ENCODE data around the gene LCP2. TPM values are rescaled to one million over a fixed set of nuclear protein-coding genes. Genes with fewer than 3 reads are reported as not detected.

LCP2 gene
- total RNA-seq, 1 experiment from 2014 or later: 0.61 TPM

DNA sequence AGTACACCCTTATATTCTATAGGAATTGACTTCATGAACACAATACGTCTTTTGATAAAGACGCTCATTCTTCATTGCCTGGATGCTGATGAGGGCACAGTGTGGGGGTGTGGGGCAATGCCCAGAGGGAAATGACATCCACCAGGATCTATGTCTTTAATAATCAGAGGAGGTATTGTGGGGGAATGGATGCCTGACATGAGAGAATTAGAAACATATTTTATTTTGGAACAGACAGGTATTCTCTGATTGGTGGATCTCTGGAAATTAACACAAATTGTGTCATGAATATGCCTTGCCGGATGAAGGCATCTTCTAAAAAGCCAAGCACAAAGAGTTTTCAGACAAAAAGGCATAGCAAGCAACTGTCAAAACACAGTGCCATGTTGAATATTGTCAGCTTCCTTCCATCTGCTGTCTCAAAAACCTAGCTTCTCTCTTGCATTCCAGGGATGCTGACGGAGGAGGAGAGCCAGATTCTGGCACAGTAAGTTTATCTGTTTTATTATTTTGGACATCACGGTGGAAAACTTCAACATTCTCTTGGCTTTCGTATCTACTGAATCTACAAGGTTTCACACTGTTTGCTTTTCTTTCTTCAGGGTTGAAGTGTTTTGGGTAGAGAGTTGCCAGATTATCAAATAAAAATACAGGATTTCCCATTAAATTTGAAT lies 68.7 kb downstream of the LCP2 start:
- peaks cover 18% of the 10 kb centered on the region for H3K27me3 ChIP-seq (ENCODE audit: insufficient read depth, low read length)
- ChIA-PET POLR2A (no interaction called here), RAD21 (ENCODE audit: low non-redundant PET in 1 of 2, low total read pairs in 2 of 2, uncharacterized antibody in 2 of 2, unreplicated experiment in 2 of 2) (no interaction called here), CTCF (interaction anchor here (3.7 kb wide), 1 partner anchor 38 kb away, joined by 12 read pairs; no protein-coding TSS in a partner anchor)
- H4K20me1 ChIP-seq (ENCODE audit: insufficient read depth): no peaks in the 10 kb centered on the region
- TF ChIP-seq POLR2A (IDR thresholded peaks at IDR 0.05; ENCODE audit: borderline replicate concordance, extremely low read depth, insufficient read depth, insufficient read length): no peak
- no peak for TF ChIP-seq TCF7L2 (IDR thresholded peaks at IDR 0.05; ENCODE audit: borderline replicate concordance, extremely low read depth, insufficient read depth, insufficient read length)
- TF ChIP-seq, protein P1, sequence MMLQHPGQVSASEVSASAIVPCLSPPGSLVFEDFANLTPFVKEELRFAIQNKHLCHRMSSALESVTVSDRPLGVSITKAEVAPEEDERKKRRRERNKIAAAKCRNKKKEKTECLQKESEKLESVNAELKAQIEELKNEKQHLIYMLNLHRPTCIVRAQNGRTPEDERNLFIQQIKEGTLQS (IDR thresholded peaks at IDR 0.05): no peak
- no peak for TF ChIP-seq SIN3A (IDR thresholded peaks at IDR 0.05; ENCODE audit: low read depth)
- TF ChIP-seq YY1 (IDR thresholded peaks at IDR 0.05; ENCODE audit: extremely low read depth, insufficient replicate concordance, low read depth, low read length): no peak
- TF ChIP-seq SP1 (IDR thresholded peaks at IDR 0.05; ENCODE audit: low read depth): no peak
- TF ChIP-seq SRF (IDR thresholded peaks at IDR 0.05; ENCODE audit: low read depth): no peak
- TF ChIP-seq, protein P2, sequence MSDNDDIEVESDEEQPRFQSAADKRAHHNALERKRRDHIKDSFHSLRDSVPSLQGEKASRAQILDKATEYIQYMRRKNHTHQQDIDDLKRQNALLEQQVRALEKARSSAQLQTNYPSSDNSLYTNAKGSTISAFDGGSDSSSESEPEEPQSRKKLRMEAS (IDR thresholded peaks at IDR 0.05): no peak
- no peak for TF ChIP-seq ZNF274 (IDR thresholded peaks at IDR 0.05; ENCODE audit: low read depth, low read length)
- TF ChIP-seq JUND (IDR thresholded peaks at IDR 0.05): no peak
- no peak for TF ChIP-seq RAD21 (IDR thresholded peaks at IDR 0.05; ENCODE audit: low read depth)
- no peak overlapping the region for H3K9ac ChIP-seq (ENCODE audit: low read length)
- no peaks in the 10 kb centered on the region for H3K79me2 ChIP-seq (ENCODE audit: insufficient read depth, low read length)
- intact Hi-C loops (cut with micrococcal nuclease): no loop called here
- H3K4me2 ChIP-seq (ENCODE audit: low read length): no peak overlapping the region
- no peaks in the 10 kb centered on the region for H3K9me3 ChIP-seq (ENCODE audit: control insufficient read depth in 1 of 2, insufficient read depth in 1 of 2, low read depth in 1 of 2, low read length in 2 of 2)
- no peaks in the 10 kb centered on the region for H3K36me3 ChIP-seq (ENCODE audit: control insufficient read depth in 1 of 2, insufficient read depth in 2 of 2, low read length in 2 of 2)
- no peaks in the 10 kb centered on the region for H3K4me1 ChIP-seq (ENCODE audit: control insufficient read depth in 1 of 2, insufficient read depth in 2 of 2, low read length in 2 of 2)
- H3K9me2 ChIP-seq (ENCODE audit: insufficient read depth): no peaks in the 10 kb centered on the region
- H3K27ac ChIP-seq (ENCODE audit: low read depth, low read length): no peak overlapping the region
- no TSS peak for BruUV-seq (replicated peaks)
- ATAC-seq (no peak), DNase-seq (ENCODE audit: low read depth, low spot score) (no peak)
- no peak overlapping the region for H2AFZ ChIP-seq (ENCODE audit: low read depth, low read length, poor library complexity, severe bottlenecking)
- H3K4me3 ChIP-seq (replicated peaks in 1 of 2; ENCODE audit: low read depth in 1 of 2, low read length in 2 of 2): no peak overlapping the region
